Neural cell (in vitro differentiated cells): ENCODE measurements around the gene NUP133. TPM values are rescaled to one million over a fixed set of nuclear protein-coding genes. Genes with fewer than 3 reads are reported as not detected.
"Not testable (repeated sequence)": the region's sequence is repeated elsewhere in the genome, so short reads cannot be mapped to it uniquely, and the experiment has no call there.

ENCODE experiments used
- H2AFZ ChIP-seq: fragments of 200-600, 300-800 bp; sonication (generic), shearing (Covaris generic); 2 replicates; pipeline ENCODE4 v1.6.0; 2014; ENCODE audit warnings: low read depth, mild to moderate bottlenecking, antibody characterized with exemption, low read length, moderate library complexity
- H3F3A ChIP-seq: fragments of 200-600 bp; shearing (Covaris generic); 2 replicates; pipeline ENCODE4 v1.6.1; 2016; ENCODE audit warnings: mild to moderate bottlenecking, moderate library complexity, mixed read lengths, antibody characterized with exemption, low read length; ENCODE audit not compliant: insufficient read depth, poor library complexity, severe bottlenecking
- H3K27ac ChIP-seq: fragments of 200-600, 300-800 bp; sonication (generic), shearing (Covaris generic); 2 replicates; pipeline ENCODE4 v1.5.1; 2014; ENCODE audit warnings: mild to moderate bottlenecking, low read length, moderate library complexity
- H3K27me3 ChIP-seq: fragments of 300-800, 200-600 bp; sonication (generic), shearing (Covaris generic); 2 replicates; pipeline ENCODE4 v1.6.0; 2014; ENCODE audit warnings: mild to moderate bottlenecking, low read depth, low read length, moderate library complexity; ENCODE audit not compliant: insufficient read depth
- H3K36me3 ChIP-seq: fragments of 300-800, 200-600 bp; sonication (generic), shearing (Covaris generic); 2 replicates; pipeline ENCODE4 v1.5.1; 2014; ENCODE audit warnings: mild to moderate bottlenecking, antibody characterized with exemption, low read length, moderate library complexity; ENCODE audit not compliant: insufficient read depth
- H3K4me2 ChIP-seq: fragments of 300-800, 200-600 bp; sonication (generic), shearing (Covaris generic); 2 replicates; pipeline ENCODE4 v1.6.0; 2014; ENCODE audit warnings: mild to moderate bottlenecking, low read length
- H3K4me3 ChIP-seq: fragments of 300-800, 200-600 bp; sonication (generic), shearing (Covaris generic); 2 replicates; pipeline ENCODE4 v1.5.1; 2014; ENCODE audit warnings: mild to moderate bottlenecking, low read length, moderate library complexity
- H3K79me2 ChIP-seq: fragments of 200-600 bp; shearing (Covaris generic); replicated peaks from 2 replicates; pipeline ENCODE4 v1.6.0; 2014; ENCODE audit warnings: mild to moderate bottlenecking, low read length, moderate library complexity; ENCODE audit not compliant: insufficient read depth
- H3K9ac ChIP-seq: fragments of 300-800, 200-600 bp; sonication (generic), shearing (Covaris generic); 2 replicates; pipeline ENCODE4 v1.6.1; 2016; ENCODE audit warnings: mild to moderate bottlenecking, low read length, mixed read lengths
- H3K9me2 ChIP-seq: fragments of 200-600 bp; shearing (Covaris generic); 2 replicates; pipeline ENCODE4 v1.6.1; 2016; ENCODE audit warnings: mild to moderate bottlenecking, low read length, mixed read lengths; ENCODE audit not compliant: insufficient read depth
- H3K9me3 ChIP-seq: fragments of 200-600, 300-800 bp; sonication (generic), shearing (Covaris generic); 2 replicates; pipeline ENCODE4 v1.6.1; 2016; ENCODE audit warnings: mild to moderate bottlenecking, mixed run types, low read length, moderate library complexity, mixed read lengths
- H4K20me1 ChIP-seq: fragments of 200-600 bp; shearing (Covaris generic); 2 replicates; pipeline ENCODE4 v1.6.1; 2016; ENCODE audit warnings: mild to moderate bottlenecking, mixed run types; ENCODE audit not compliant: insufficient read depth
- CTCF ChIP-seq: fragments of 450-650 bp; IDR thresholded peaks from 2 replicates; pipeline ENCODE4 v1.5.1; 2014; ENCODE audit warnings: antibody characterized with exemption, mild to moderate bottlenecking, moderate library complexity; ENCODE audit not compliant: poor library complexity, severe bottlenecking
- EP300 ChIP-seq: fragments of 450-650 bp; conservative IDR thresholded peaks from 2 replicates; pipeline ENCODE4 v1.6.1; 2014; ENCODE audit warnings: antibody characterized with exemption, mild to moderate bottlenecking, moderate library complexity; ENCODE audit not compliant: poor library complexity, severe bottlenecking
- EZH2 ChIP-seq: fragments of 200-600, 300-800 bp; shearing (Covaris generic), sonication (generic); IDR thresholded peaks from 2 replicates; pipeline ENCODE4 v1.6.1; 2014; ENCODE audit warnings: antibody characterized with exemption, low read length, borderline replicate concordance, mild to moderate bottlenecking; ENCODE audit not compliant: insufficient read depth, poor library complexity, severe bottlenecking
- MXI1 ChIP-seq: fragments of 450-650 bp; conservative IDR thresholded peaks from 2 replicates; pipeline ENCODE4 v1.6.1; 2014; ENCODE audit warnings: antibody characterized with exemption, mild to moderate bottlenecking; ENCODE audit not compliant: poor library complexity, severe bottlenecking
- POLR2AphosphoS5 ChIP-seq: IDR thresholded peaks from 2 replicates; pipeline ENCODE4 v1.6.1; 2012
- RAD21 ChIP-seq: fragments of 450-650 bp; conservative IDR thresholded peaks from 2 replicates; pipeline ENCODE4 v1.6.1; 2014; ENCODE audit warnings: antibody characterized with exemption, mild to moderate bottlenecking, moderate library complexity
- REST ChIP-seq: IDR thresholded peaks from 2 replicates; pipeline ENCODE4 v1.6.1; 2012; ENCODE audit warnings: borderline replicate concordance
- SMC3 ChIP-seq: fragments of 450-650 bp; conservative IDR thresholded peaks from 2 replicates; pipeline ENCODE4 v1.6.1; 2014; ENCODE audit warnings: antibody characterized with exemption, mild to moderate bottlenecking, moderate library complexity; ENCODE audit not compliant: poor library complexity
- TAF1 ChIP-seq: IDR thresholded peaks from 2 replicates; pipeline ENCODE4 v1.6.1; 2012; ENCODE audit warnings: low read depth
- polyA plus RNA-seq: library from polyadenylated mRNA; depleted of rRNA; stranded (reverse); fragments of >200 nt; gene quantifications from 2 replicates; pipeline ENCODE4 v1.2.3, GENCODE V29; 2014

Gene NUP133
- polyA plus RNA-seq, 1 donor from 2014 or later: 73.4 TPM

- H3K36me3 ChIP-seq, H2AFZ ChIP-seq, H3F3A ChIP-seq, H3K27me3 ChIP-seq, H4K20me1 ChIP-seq, H3K9me3 ChIP-seq, H3K4me3 ChIP-seq, H3K79me2 ChIP-seq, H3K9ac ChIP-seq, H3K9me2 ChIP-seq, H3K27ac ChIP-seq, H3K4me2 ChIP-seq: not testable (repeated sequence)
Observed at GRCh38 chr1:229475859-229476258, 32.3 kb downstream of the NUP133 start.

- Histone ChIP-seq H3K79me2 (no peaks in the 10 kb centered on the region), H3K9ac (no peak overlapping the region), H3K36me3 (no peaks in the 10 kb centered on the region), H3K9me3 (no peaks in the 10 kb centered on the region), H3K27me3 (no peaks in the 10 kb centered on the region), H3K9me2 (no peaks in the 10 kb centered on the region), H3F3A (no peaks in the 10 kb centered on the region), H3K4me2 (no peak overlapping the region), H2AFZ (no peak overlapping the region), H3K27ac (no peak overlapping the region), H4K20me1 (no peaks in the 10 kb centered on the region), H3K4me3 (no peak overlapping the region)
- no peak for TF ChIP-seq POLR2AphosphoS5
- no peak for TF ChIP-seq RAD21
- no peak for TF ChIP-seq CTCF
- no peak for TF ChIP-seq MXI1
- no peak for TF ChIP-seq EP300
Observed at GRCh38 chr1:229474509-229474908, 33.6 kb downstream of the NUP133 start.

GRCh38 chr1:229471175-229471574 is 37.0 kb downstream of the NUP133 start:
- no peaks in the 10 kb centered on the region for H3K27me3 ChIP-seq
- no peaks in the 10 kb centered on the region for H3K9me3 ChIP-seq
- H3K36me3 ChIP-seq: no peaks in the 10 kb centered on the region
- no peak overlapping the region for H3K4me2 ChIP-seq
- no peaks in the 10 kb centered on the region for H3K79me2 ChIP-seq
- TF ChIP-seq CTCF (no peak), REST (no peak), POLR2AphosphoS5 (no peak), EZH2 (no peak), EP300 (no peak), SMC3 (no peak), RAD21 (no peak), TAF1 (no peak), MXI1 (no peak)
- no peak overlapping the region for H3K4me3 ChIP-seq
- no peak overlapping the region for H3K27ac ChIP-seq
- no peaks in the 10 kb centered on the region for H4K20me1 ChIP-seq
- no peak overlapping the region for H3K9ac ChIP-seq
- H3F3A ChIP-seq: no peaks in the 10 kb centered on the region
- H3K9me2 ChIP-seq: no peaks in the 10 kb centered on the region
- H2AFZ ChIP-seq: no peak overlapping the region
